ENCODE measurements around the gene RABGGTB.

GRCh38 chr1:75770761-75771160, 15.3 kb upstream of the RABGGTB start:
- TF ChIP-seq, protein P1, sequence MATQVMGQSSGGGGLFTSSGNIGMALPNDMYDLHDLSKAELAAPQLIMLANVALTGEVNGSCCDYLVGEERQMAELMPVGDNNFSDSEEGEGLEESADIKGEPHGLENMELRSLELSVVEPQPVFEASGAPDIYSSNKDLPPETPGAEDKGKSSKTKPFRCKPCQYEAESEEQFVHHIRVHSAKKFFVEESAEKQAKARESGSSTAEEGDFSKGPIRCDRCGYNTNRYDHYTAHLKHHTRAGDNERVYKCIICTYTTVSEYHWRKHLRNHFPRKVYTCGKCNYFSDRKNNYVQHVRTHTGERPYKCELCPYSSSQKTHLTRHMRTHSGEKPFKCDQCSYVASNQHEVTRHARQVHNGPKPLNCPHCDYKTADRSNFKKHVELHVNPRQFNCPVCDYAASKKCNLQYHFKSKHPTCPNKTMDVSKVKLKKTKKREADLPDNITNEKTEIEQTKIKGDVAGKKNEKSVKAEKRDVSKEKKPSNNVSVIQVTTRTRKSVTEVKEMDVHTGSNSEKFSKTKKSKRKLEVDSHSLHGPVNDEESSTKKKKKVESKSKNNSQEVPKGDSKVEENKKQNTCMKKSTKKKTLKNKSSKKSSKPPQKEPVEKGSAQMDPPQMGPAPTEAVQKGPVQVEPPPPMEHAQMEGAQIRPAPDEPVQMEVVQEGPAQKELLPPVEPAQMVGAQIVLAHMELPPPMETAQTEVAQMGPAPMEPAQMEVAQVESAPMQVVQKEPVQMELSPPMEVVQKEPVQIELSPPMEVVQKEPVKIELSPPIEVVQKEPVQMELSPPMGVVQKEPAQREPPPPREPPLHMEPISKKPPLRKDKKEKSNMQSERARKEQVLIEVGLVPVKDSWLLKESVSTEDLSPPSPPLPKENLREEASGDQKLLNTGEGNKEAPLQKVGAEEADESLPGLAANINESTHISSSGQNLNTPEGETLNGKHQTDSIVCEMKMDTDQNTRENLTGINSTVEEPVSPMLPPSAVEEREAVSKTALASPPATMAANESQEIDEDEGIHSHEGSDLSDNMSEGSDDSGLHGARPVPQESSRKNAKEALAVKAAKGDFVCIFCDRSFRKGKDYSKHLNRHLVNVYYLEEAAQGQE (IDR thresholded peaks at IDR 0.05; ENCODE audit: insufficient read depth in 1 of 2, low read depth in 2 of 2, low read length in 2 of 2): no peak
- no peak for TF ChIP-seq POLR2AphosphoS5 (IDR thresholded peaks at IDR 0.05; ENCODE audit: low read depth, low read length)

All from PFSK-1 (cell line).